C1 segment of cervical spinal cord (tissue), 14 donors: ENCODE measurements around the gene ARCN1.

Experiments
- DNase-seq, 14 donors: peaks; one replicate each; lab custom pipeline; 2025; lab: John Stamatoyannopoulos, UW

Gene ARCN1

GRCh38 chr11:118572061-118572980 lies at the start of gene ARCN1:
Gene ARCN1 (plus strand): TSS chr11:118572409. CDS start chr11:118572548, 139 bp downstream.
- peak; percentile 30 to 82 (median 72) for DNase-seq

GRCh38 chr11:118522571-118523072 lies 49.6 kb upstream of the ARCN1 start:
- no peak for DNase-seq

- DNase-seq, result no peak
Observed at GRCh38 chr11:118524356-118524755, 47.9 kb upstream of the ARCN1 start.

- no peak for DNase-seq
Observed at GRCh38 chr11:118524757-118525470, 47.3 kb upstream of the ARCN1 start.

GRCh38 chr11:118526688-118527087 lies 45.5 kb upstream of the ARCN1 start:
- no peak for DNase-seq

- no peak for DNase-seq
Observed at GRCh38 chr11:118527109-118527508, 45.1 kb upstream of the ARCN1 start, which contains the start of gene TTC36. Gene TTC36 (plus strand): TSS chr11:118527474. CDS start chr11:118527495, 21 bp downstream.

- no peak for DNase-seq
Observed at GRCh38 chr11:118528511-118528910, 43.7 kb upstream of the ARCN1 start.

GRCh38 chr11:118529584-118530175 lies 42.5 kb upstream of the ARCN1 start:
- no peak for DNase-seq

GRCh38 chr11:118530180-118530682 lies 42.0 kb upstream of the ARCN1 start:
- DNase-seq, result peak in 2 of 14 donors; percentile 47 to 62

- DNase-seq, result peak in 13 of 14 donors; percentile 24 to 78 (median 58)
Observed at GRCh38 chr11:118530683-118531596, 41.3 kb upstream of the ARCN1 start, which contains the start of gene TMEM25. Gene TMEM25 (plus strand): TSS chr11:118531192. CDS start chr11:118531802, 610 bp downstream.

- DNase-seq, result peak in 1 of 14 donors; percentile 56
Observed at GRCh38 chr11:118531597-118532084, 40.6 kb upstream of the ARCN1 start.

- no peak for DNase-seq
Observed at GRCh38 chr11:118532091-118532490, 40.1 kb upstream of the ARCN1 start.

- DNase-seq, result no peak
Observed at GRCh38 chr11:118532852-118533768, 39.1 kb upstream of the ARCN1 start.

GRCh38 chr11:118533769-118534729 lies 38.2 kb upstream of the ARCN1 start:
- peak in 9 of 14 donors; percentile 8 to 46 (median 25) for DNase-seq

- DNase-seq, result no peak
Observed at GRCh38 chr11:118535261-118535660, 36.9 kb upstream of the ARCN1 start.

- no peak for DNase-seq
Observed at GRCh38 chr11:118536726-118537125, 35.5 kb upstream of the ARCN1 start.

GRCh38 chr11:118537409-118537980 lies 34.7 kb upstream of the ARCN1 start:
- DNase-seq, result no peak
